T-helper 1 cell treated with Interleukin-12 subunit alpha and Interleukin-12 subunit beta and Interleukin-4 antibody, amounts not matched to agents 30 ng/mL and 1 ng/mL, for 36 hours (primary cell): ENCODE data around the gene CABLES1. TPM values are rescaled to one million over a fixed set of nuclear protein-coding genes. Genes with fewer than 3 reads are reported as not detected.

ENCODE experiments used
- intact Hi-C: fragments of 100-400 bp; cut with micrococcal nuclease; formaldehyde crosslinking; loops from one replicate; pipeline ENCODE4 v1.15.1; 2024
- total RNA-seq: library from RNA; stranded (reverse); gene quantifications from 2 replicates; pipeline ENCODE4 v1.2.3, GENCODE V29; 2022

The CABLES1 gene
- total RNA-seq, 1 donor from 2014 or later: 0.71 TPM

GRCh38 chr18:23189768-23190661 lies 54.7 kb downstream of the CABLES1 start:
- intact Hi-C loops: no loop called here

GRCh38 chr18:23191232-23191631 lies 55.9 kb downstream of the CABLES1 start:
- intact Hi-C loops: no loop called here

- intact Hi-C loops: no loop called here
Measured at GRCh38 chr18:23193742-23194141, 58.5 kb downstream of the CABLES1 start.

GRCh38 chr18:23194155-23194996 lies 59.1 kb downstream of the CABLES1 start:
- intact Hi-C loops: no loop called here

GRCh38 chr18:23194997-23195957 lies 60.0 kb downstream of the CABLES1 start:
- intact Hi-C loops: no loop called here

GRCh38 chr18:23196119-23197007 lies 61.1 kb downstream of the CABLES1 start:
- intact Hi-C loops: no loop called here

- intact Hi-C loops: no loop called here
Measured at GRCh38 chr18:23198217-23198845, 63.0 kb downstream of the CABLES1 start.

- intact Hi-C loops: no loop called here
Measured at GRCh38 chr18:23200756-23201155, 65.5 kb downstream of the CABLES1 start.

GRCh38 chr18:23201741-23202140 lies 66.5 kb downstream of the CABLES1 start:
- intact Hi-C loops: no loop called here

GRCh38 chr18:23203891-23204432 lies 68.7 kb downstream of the CABLES1 start:
- intact Hi-C loops: no loop called here

GRCh38 chr18:23204589-23205235 lies 69.4 kb downstream of the CABLES1 start:
- intact Hi-C loops: no loop called here

GRCh38 chr18:23205980-23206379 lies 70.7 kb downstream of the CABLES1 start:
- intact Hi-C loops: no loop called here

- intact Hi-C loops: no loop called here
Measured at GRCh38 chr18:23207191-23207955, 72.1 kb downstream of the CABLES1 start.

GRCh38 chr18:23207994-23208393 lies 72.7 kb downstream of the CABLES1 start:
- intact Hi-C loops: no loop called here

GRCh38 chr18:23208600-23208999 lies 73.3 kb downstream of the CABLES1 start:
- intact Hi-C loops: no loop called here

GRCh38 chr18:23209031-23209430 lies 73.7 kb downstream of the CABLES1 start:
- intact Hi-C loops: no loop called here

GRCh38 chr18:23209796-23210195 lies 74.5 kb downstream of the CABLES1 start:
- intact Hi-C loops: no loop called here

GRCh38 chr18:23210526-23210925 lies 75.2 kb downstream of the CABLES1 start:
- intact Hi-C loops: no loop called here
